Liver (tissue), 9 donors: ENCODE data around the gene SDK2. TPM values are rescaled to one million over a fixed set of nuclear protein-coding genes. Genes with fewer than 3 reads are reported as not detected.
A peak's percentile ranks its signal among the peaks of the same experiment; 100 is the strongest.

ENCODE experiments used
- DNase-seq: peaks from one replicate; pipeline ENCODE4 v3.0.0-alpha.2; 2017; ENCODE audit warnings: low spot score
- H3K27ac ChIP-seq, 2 donors: one replicate each; pipeline ENCODE4 v1.7.0; 2013; ENCODE audit warnings: inconsistent platforms in 2 of 2, low read length in 2 of 2, control low read depth in 1 of 2, low read depth in 1 of 2, mild to moderate bottlenecking in 1 of 2
- H3K27me3 ChIP-seq, 4 donors: one replicate each; pipeline versions ENCODE4 v1.6.1 to v1.7.0; 2013; ENCODE audit warnings: low read length in 3 of 4, inconsistent platforms in 1 of 4, mild to moderate bottlenecking in 1 of 4, moderate library complexity in 1 of 4; ENCODE audit not compliant: control insufficient read depth in 4 of 4, insufficient read depth in 4 of 4
- H3K36me3 ChIP-seq, 4 donors: one replicate each; pipeline versions ENCODE4 v1.6.1 to v1.7.0; 2013; ENCODE audit warnings: low read length in 3 of 4, mild to moderate bottlenecking in 3 of 4, low read depth in 1 of 4, moderate library complexity in 1 of 4; ENCODE audit not compliant: control insufficient read depth in 4 of 4, insufficient read depth in 3 of 4
- H3K4me1 ChIP-seq, 4 donors: one replicate each; pipeline versions ENCODE4 v1.6.1 to v1.7.0; 2013; ENCODE audit warnings: low read length in 3 of 4, mild to moderate bottlenecking in 3 of 4, moderate library complexity in 1 of 4; ENCODE audit not compliant: control insufficient read depth in 4 of 4, insufficient read depth in 4 of 4
- H3K4me3 ChIP-seq, 3 donors: one replicate each; pipeline versions ENCODE4 v1.6.1 to v1.7.0; 2013; ENCODE audit warnings: low read length in 3 of 3, control low read depth in 1 of 3, low read depth in 1 of 3, mild to moderate bottlenecking in 1 of 3
- H3K9ac ChIP-seq, 2 donors: one replicate each; pipeline ENCODE4 v1.7.0; 2013; ENCODE audit warnings: low read length in 2 of 2, mild to moderate bottlenecking in 2 of 2, moderate library complexity in 2 of 2, control low read depth in 1 of 2, low read depth in 1 of 2
- H3K9me3 ChIP-seq, 4 donors: one replicate each; pipeline versions ENCODE4 v1.6.1 to v1.7.0; 2013; ENCODE audit warnings: low read length in 3 of 4; ENCODE audit not compliant: control insufficient read depth in 4 of 4
- CTCF ChIP-seq: fragments of 150-350 bp; IDR thresholded peaks from 2 replicates; pipeline ENCODE4 v1.5.1; 2017; ENCODE audit warnings: improper control_type of control experiment, low read depth, low read length; ENCODE audit not compliant: missing input control
- EGR1 ChIP-seq, 2 donors: IDR thresholded peaks; 2 replicates each; pipeline ENCODE4 v1.6.1; 2016 to 2018; ENCODE audit warnings: antibody characterized with exemption in 2 of 2, low read depth in 2 of 2
- FOXA1 ChIP-seq: IDR thresholded peaks from 2 replicates; pipeline ENCODE4 v1.6.1; 2016; ENCODE audit warnings: antibody characterized with exemption
- HNF4A ChIP-seq, 2 donors: conservative IDR thresholded peaks; 2 replicates each; pipeline ENCODE4 v1.6.1; 2016; ENCODE audit warnings: antibody characterized with exemption in 2 of 2, mild to moderate bottlenecking in 2 of 2
- HNF4G ChIP-seq: IDR thresholded peaks from 2 replicates; pipeline ENCODE4 v1.6.1; 2016; ENCODE audit warnings: antibody characterized with exemption
- JUND ChIP-seq, 2 donors: IDR thresholded peaks; 2 replicates each; pipeline ENCODE4 v1.6.1; 2016; ENCODE audit warnings: antibody characterized with exemption in 2 of 2
- NR2F2 ChIP-seq: IDR thresholded peaks from 2 replicates; pipeline ENCODE4 v1.6.1; 2016; ENCODE audit warnings: antibody characterized with exemption
- RAD21 ChIP-seq, 2 donors: IDR thresholded peaks; 2 replicates each; pipeline ENCODE4 v1.6.1; 2016; ENCODE audit warnings: antibody characterized with exemption in 2 of 2, mild to moderate bottlenecking in 2 of 2
- REST ChIP-seq: IDR thresholded peaks from 2 replicates; pipeline ENCODE4 v1.6.1; 2016; ENCODE audit warnings: antibody characterized with exemption, mild to moderate bottlenecking
- RXRA ChIP-seq, 2 donors: IDR thresholded peaks; 2 replicates each; pipeline ENCODE4 v1.6.1; 2017 to 2018; ENCODE audit warnings: antibody characterized with exemption in 2 of 2, mild to moderate bottlenecking in 1 of 2
- WGBS: extraction: QIAGEN DNeasy Blood & Tissue Kit; methylation state at CpG from one replicate; pipeline ENCODE4 v1.1.7; 2013; 5-methylcytosine and 5-hydroxymethylcytosine counted together
- polyA plus RNA-seq, 2 donors: library from polyadenylated mRNA; stranded (reverse) in 1 of 2; unstranded in 1 of 2; fragments of 200-250 nt in 1 of 2; fragments of >200 nt in 1 of 2; fragmentation: Nextera tagmentation in 1 of 2; extraction: Ambion mirVana in 1 of 2; gene quantifications; one replicate each; pipeline versions ENCODE4 v1.2.1 to v1.2.3, GENCODE V29; 2013 to 2015
- total RNA-seq, 2 donors: library from RNA; depleted of rRNA; stranded (reverse); fragments of >200 nt; gene quantifications; one replicate each; pipeline ENCODE4 v1.2.3, GENCODE V29; 2014
- TF ChIP-seq, protein P1 (sequence below): IDR thresholded peaks from 2 replicates; pipeline ENCODE4 v1.6.1; 2016; ENCODE audit warnings: antibody characterized with exemption
- donor health status: healthy.
- donor health status: healthy.
- donor health status: healthy.
- donor health status: healthy.
- donor health status: healthy.

SDK2 gene
- total and polyA plus RNA-seq, 4 donors = 0.05 to 0.42 (median 0.10) TPM

DNA sequence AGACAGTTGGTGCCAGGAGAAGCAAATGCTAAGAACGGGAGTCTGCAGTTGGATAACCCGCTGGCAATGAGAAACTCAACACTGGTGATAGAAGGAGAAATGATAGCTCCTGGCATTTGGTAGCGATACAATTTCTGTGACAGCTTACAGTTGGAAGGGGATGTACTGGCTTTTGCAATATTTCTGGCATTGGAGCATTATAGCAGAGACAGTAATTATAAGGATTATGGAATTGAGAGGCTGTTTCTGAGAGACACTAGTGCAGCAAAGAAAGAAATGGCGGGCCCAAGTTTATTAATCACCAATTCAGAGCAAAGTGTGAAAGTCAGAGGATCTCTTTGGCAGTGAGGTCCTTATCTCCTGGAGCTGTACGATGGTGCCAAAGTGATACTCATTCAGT, 16.1 kb upstream of the SDK2 start:
- peaks cover 0 to 3% (median 0%) of the 10 kb centered on the region in 4 donors for H3K4me1 ChIP-seq
- 79% methylated on average over 5 of the region's 5 CpGs for WGBS
- H3K27ac ChIP-seq = no peak overlapping the region
- no peak overlapping the region for H3K9ac ChIP-seq
- H3K9me3 ChIP-seq = no peaks in the 10 kb centered on the region
- H3K4me3 ChIP-seq = no peak overlapping the region
- no peak for DNase-seq
- H3K27me3 ChIP-seq = peaks cover 0 to 8% (median 0%) of the 10 kb centered on the region in 4 donors
- H3K36me3 ChIP-seq = no peaks in the 10 kb centered on the region
- TF ChIP-seq, protein P1, sequence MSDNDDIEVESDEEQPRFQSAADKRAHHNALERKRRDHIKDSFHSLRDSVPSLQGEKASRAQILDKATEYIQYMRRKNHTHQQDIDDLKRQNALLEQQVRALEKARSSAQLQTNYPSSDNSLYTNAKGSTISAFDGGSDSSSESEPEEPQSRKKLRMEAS = no peak
- TF ChIP-seq RXRA (IDR thresholded peaks at IDR 0.05) (no peak), FOXA1 (no peak), RAD21 (IDR thresholded peaks at IDR 0.05) (no peak), EGR1 (IDR thresholded peaks at IDR 0.05; ENCODE audit: low read depth in 2 of 2) (no peak), HNF4A (conservative IDR thresholded peaks at IDR 0.05) (no peak), CTCF (no peak), HNF4G (no peak), REST (no peak), JUND (IDR thresholded peaks at IDR 0.05) (no peak)

- Histone ChIP-seq H3K9ac (no peak overlapping the region), H3K4me1 (peaks cover 0 to 3% (median 0%) of the 10 kb centered on the region in 4 donors), H3K9me3 (peaks cover 0 to 7% (median 4%) of the 10 kb centered on the region in 4 donors), H3K27ac (no peak overlapping the region), H3K27me3 (peaks cover 0 to 8% (median 0%) of the 10 kb centered on the region in 4 donors), H3K36me3 (no peaks in the 10 kb centered on the region), H3K4me3 (no peak overlapping the region)
- WGBS = 70% methylated on average over 12 of the region's 12 CpGs
- TF ChIP-seq HNF4G = no peak
- TF ChIP-seq NR2F2 = peak; percentile 51
- no peak for DNase-seq
These were observed 14.7 kb upstream of the SDK2 start for GRCh38 chr17:73658821-73659515.
